Neural cell (in vitro differentiated cells): ENCODE results near the gene MINK1. TPM values are rescaled to one million over a fixed set of nuclear protein-coding genes. Genes with fewer than 3 reads are reported as not detected.

Source experiments
- H2AFZ ChIP-seq: fragments of 200-600, 300-800 bp; sonication (generic), shearing (Covaris generic); 2 replicates; pipeline ENCODE4 v1.6.0; 2014; ENCODE audit warnings: low read depth, mild to moderate bottlenecking, antibody characterized with exemption, low read length, moderate library complexity
- H3F3A ChIP-seq: fragments of 200-600 bp; shearing (Covaris generic); 2 replicates; pipeline ENCODE4 v1.6.1; 2016; ENCODE audit warnings: mild to moderate bottlenecking, moderate library complexity, mixed read lengths, antibody characterized with exemption, low read length; ENCODE audit not compliant: insufficient read depth, poor library complexity, severe bottlenecking
- H3K27ac ChIP-seq: fragments of 200-600, 300-800 bp; sonication (generic), shearing (Covaris generic); 2 replicates; pipeline ENCODE4 v1.5.1; 2014; ENCODE audit warnings: mild to moderate bottlenecking, low read length, moderate library complexity
- H3K27me3 ChIP-seq: fragments of 300-800, 200-600 bp; sonication (generic), shearing (Covaris generic); 2 replicates; pipeline ENCODE4 v1.6.0; 2014; ENCODE audit warnings: mild to moderate bottlenecking, low read depth, low read length, moderate library complexity; ENCODE audit not compliant: insufficient read depth
- H3K36me3 ChIP-seq: fragments of 300-800, 200-600 bp; sonication (generic), shearing (Covaris generic); 2 replicates; pipeline ENCODE4 v1.5.1; 2014; ENCODE audit warnings: mild to moderate bottlenecking, antibody characterized with exemption, low read length, moderate library complexity; ENCODE audit not compliant: insufficient read depth
- H3K4me2 ChIP-seq: fragments of 300-800, 200-600 bp; sonication (generic), shearing (Covaris generic); 2 replicates; pipeline ENCODE4 v1.6.0; 2014; ENCODE audit warnings: mild to moderate bottlenecking, low read length
- H3K4me3 ChIP-seq: fragments of 300-800, 200-600 bp; sonication (generic), shearing (Covaris generic); 2 replicates; pipeline ENCODE4 v1.5.1; 2014; ENCODE audit warnings: mild to moderate bottlenecking, low read length, moderate library complexity
- H3K79me2 ChIP-seq: fragments of 200-600 bp; shearing (Covaris generic); replicated peaks from 2 replicates; pipeline ENCODE4 v1.6.0; 2014; ENCODE audit warnings: mild to moderate bottlenecking, low read length, moderate library complexity; ENCODE audit not compliant: insufficient read depth
- H3K9ac ChIP-seq: fragments of 300-800, 200-600 bp; sonication (generic), shearing (Covaris generic); 2 replicates; pipeline ENCODE4 v1.6.1; 2016; ENCODE audit warnings: mild to moderate bottlenecking, low read length, mixed read lengths
- H3K9me2 ChIP-seq: fragments of 200-600 bp; shearing (Covaris generic); 2 replicates; pipeline ENCODE4 v1.6.1; 2016; ENCODE audit warnings: mild to moderate bottlenecking, low read length, mixed read lengths; ENCODE audit not compliant: insufficient read depth
- H3K9me3 ChIP-seq: fragments of 200-600, 300-800 bp; sonication (generic), shearing (Covaris generic); 2 replicates; pipeline ENCODE4 v1.6.1; 2016; ENCODE audit warnings: mild to moderate bottlenecking, mixed run types, low read length, moderate library complexity, mixed read lengths
- H4K20me1 ChIP-seq: fragments of 200-600 bp; shearing (Covaris generic); 2 replicates; pipeline ENCODE4 v1.6.1; 2016; ENCODE audit warnings: mild to moderate bottlenecking, mixed run types; ENCODE audit not compliant: insufficient read depth
- EP300 ChIP-seq: fragments of 450-650 bp; conservative IDR thresholded peaks from 2 replicates; pipeline ENCODE4 v1.6.1; 2014; ENCODE audit warnings: antibody characterized with exemption, mild to moderate bottlenecking, moderate library complexity; ENCODE audit not compliant: poor library complexity, severe bottlenecking
- EZH2 ChIP-seq: fragments of 200-600, 300-800 bp; shearing (Covaris generic), sonication (generic); IDR thresholded peaks from 2 replicates; pipeline ENCODE4 v1.6.1; 2014; ENCODE audit warnings: antibody characterized with exemption, low read length, borderline replicate concordance, mild to moderate bottlenecking; ENCODE audit not compliant: insufficient read depth, poor library complexity, severe bottlenecking
- MXI1 ChIP-seq: fragments of 450-650 bp; conservative IDR thresholded peaks from 2 replicates; pipeline ENCODE4 v1.6.1; 2014; ENCODE audit warnings: antibody characterized with exemption, mild to moderate bottlenecking; ENCODE audit not compliant: poor library complexity, severe bottlenecking
- POLR2AphosphoS5 ChIP-seq: IDR thresholded peaks from 2 replicates; pipeline ENCODE4 v1.6.1; 2012
- RAD21 ChIP-seq: fragments of 450-650 bp; conservative IDR thresholded peaks from 2 replicates; pipeline ENCODE4 v1.6.1; 2014; ENCODE audit warnings: antibody characterized with exemption, mild to moderate bottlenecking, moderate library complexity
- SMC3 ChIP-seq: fragments of 450-650 bp; conservative IDR thresholded peaks from 2 replicates; pipeline ENCODE4 v1.6.1; 2014; ENCODE audit warnings: antibody characterized with exemption, mild to moderate bottlenecking, moderate library complexity; ENCODE audit not compliant: poor library complexity
- TAF1 ChIP-seq: IDR thresholded peaks from 2 replicates; pipeline ENCODE4 v1.6.1; 2012; ENCODE audit warnings: low read depth
- polyA plus RNA-seq: library from polyadenylated mRNA; depleted of rRNA; stranded (reverse); fragments of >200 nt; gene quantifications from 2 replicates; pipeline ENCODE4 v1.2.3, GENCODE V29; 2014
- TF ChIP-seq, protein P1 (sequence below): IDR thresholded peaks from 2 replicates; pipeline ENCODE4 v1.6.1; 2012; ENCODE audit warnings: borderline replicate concordance
- TF ChIP-seq, protein P2 (sequence below): fragments of 450-650 bp; IDR thresholded peaks from 2 replicates; pipeline ENCODE4 v1.5.1; 2014; ENCODE audit warnings: antibody characterized with exemption, mild to moderate bottlenecking, moderate library complexity; ENCODE audit not compliant: poor library complexity, severe bottlenecking

Gene MINK1
- polyA plus RNA-seq, 1 donor from 2014 or later, result 38.1 TPM

DNA sequence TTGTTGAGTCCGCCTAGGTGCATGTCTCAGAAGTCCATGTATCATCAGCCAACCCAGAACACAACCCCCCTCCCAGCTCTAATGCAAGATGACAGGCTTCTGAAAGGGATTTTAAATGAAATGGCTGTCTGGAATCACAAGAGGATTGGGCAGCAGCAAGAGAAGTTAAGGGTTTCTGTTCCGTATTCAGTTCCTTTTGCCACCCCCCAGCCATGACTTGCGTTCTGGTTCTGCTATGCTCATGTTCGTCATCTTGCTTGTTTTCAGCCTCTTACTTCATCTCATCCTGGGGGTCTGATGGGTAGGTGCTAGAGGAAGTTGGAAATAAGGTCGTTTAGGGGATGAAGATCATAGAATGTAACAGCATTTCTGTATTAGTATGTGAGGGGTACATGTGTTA is 12.0 kb downstream of the MINK1 start:
- Histone ChIP-seq H3K79me2 (peaks cover 16% of the 10 kb centered on the region), H3K27me3 (no peaks in the 10 kb centered on the region), H3K27ac (no peak overlapping the region), H3F3A (no peaks in the 10 kb centered on the region), H2AFZ (no peak overlapping the region), H3K9ac (no peak overlapping the region), H3K4me3 (no peak overlapping the region), H3K36me3 (no peaks in the 10 kb centered on the region), H3K9me2 (no peaks in the 10 kb centered on the region), H3K4me2 (no peak overlapping the region), H3K9me3 (no peaks in the 10 kb centered on the region), H4K20me1 (no peaks in the 10 kb centered on the region)
- TF ChIP-seq, protein P1, sequence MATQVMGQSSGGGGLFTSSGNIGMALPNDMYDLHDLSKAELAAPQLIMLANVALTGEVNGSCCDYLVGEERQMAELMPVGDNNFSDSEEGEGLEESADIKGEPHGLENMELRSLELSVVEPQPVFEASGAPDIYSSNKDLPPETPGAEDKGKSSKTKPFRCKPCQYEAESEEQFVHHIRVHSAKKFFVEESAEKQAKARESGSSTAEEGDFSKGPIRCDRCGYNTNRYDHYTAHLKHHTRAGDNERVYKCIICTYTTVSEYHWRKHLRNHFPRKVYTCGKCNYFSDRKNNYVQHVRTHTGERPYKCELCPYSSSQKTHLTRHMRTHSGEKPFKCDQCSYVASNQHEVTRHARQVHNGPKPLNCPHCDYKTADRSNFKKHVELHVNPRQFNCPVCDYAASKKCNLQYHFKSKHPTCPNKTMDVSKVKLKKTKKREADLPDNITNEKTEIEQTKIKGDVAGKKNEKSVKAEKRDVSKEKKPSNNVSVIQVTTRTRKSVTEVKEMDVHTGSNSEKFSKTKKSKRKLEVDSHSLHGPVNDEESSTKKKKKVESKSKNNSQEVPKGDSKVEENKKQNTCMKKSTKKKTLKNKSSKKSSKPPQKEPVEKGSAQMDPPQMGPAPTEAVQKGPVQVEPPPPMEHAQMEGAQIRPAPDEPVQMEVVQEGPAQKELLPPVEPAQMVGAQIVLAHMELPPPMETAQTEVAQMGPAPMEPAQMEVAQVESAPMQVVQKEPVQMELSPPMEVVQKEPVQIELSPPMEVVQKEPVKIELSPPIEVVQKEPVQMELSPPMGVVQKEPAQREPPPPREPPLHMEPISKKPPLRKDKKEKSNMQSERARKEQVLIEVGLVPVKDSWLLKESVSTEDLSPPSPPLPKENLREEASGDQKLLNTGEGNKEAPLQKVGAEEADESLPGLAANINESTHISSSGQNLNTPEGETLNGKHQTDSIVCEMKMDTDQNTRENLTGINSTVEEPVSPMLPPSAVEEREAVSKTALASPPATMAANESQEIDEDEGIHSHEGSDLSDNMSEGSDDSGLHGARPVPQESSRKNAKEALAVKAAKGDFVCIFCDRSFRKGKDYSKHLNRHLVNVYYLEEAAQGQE, result no peak
- TF ChIP-seq TAF1, result no peak
- TF ChIP-seq SMC3, result no peak
- TF ChIP-seq EP300, result no peak
- TF ChIP-seq RAD21, result no peak
- TF ChIP-seq, protein P2, sequence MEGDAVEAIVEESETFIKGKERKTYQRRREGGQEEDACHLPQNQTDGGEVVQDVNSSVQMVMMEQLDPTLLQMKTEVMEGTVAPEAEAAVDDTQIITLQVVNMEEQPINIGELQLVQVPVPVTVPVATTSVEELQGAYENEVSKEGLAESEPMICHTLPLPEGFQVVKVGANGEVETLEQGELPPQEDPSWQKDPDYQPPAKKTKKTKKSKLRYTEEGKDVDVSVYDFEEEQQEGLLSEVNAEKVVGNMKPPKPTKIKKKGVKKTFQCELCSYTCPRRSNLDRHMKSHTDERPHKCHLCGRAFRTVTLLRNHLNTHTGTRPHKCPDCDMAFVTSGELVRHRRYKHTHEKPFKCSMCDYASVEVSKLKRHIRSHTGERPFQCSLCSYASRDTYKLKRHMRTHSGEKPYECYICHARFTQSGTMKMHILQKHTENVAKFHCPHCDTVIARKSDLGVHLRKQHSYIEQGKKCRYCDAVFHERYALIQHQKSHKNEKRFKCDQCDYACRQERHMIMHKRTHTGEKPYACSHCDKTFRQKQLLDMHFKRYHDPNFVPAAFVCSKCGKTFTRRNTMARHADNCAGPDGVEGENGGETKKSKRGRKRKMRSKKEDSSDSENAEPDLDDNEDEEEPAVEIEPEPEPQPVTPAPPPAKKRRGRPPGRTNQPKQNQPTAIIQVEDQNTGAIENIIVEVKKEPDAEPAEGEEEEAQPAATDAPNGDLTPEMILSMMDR, result no peak
- no peak for TF ChIP-seq MXI1
- no peak for TF ChIP-seq POLR2AphosphoS5
- TF ChIP-seq EZH2, result no peak

- TF ChIP-seq MXI1 (no peak), SMC3 (no peak), EP300 (no peak), POLR2AphosphoS5 (no peak)
- TF ChIP-seq, protein P2, result no peak
- Histone ChIP-seq H3K27ac (no peak overlapping the region), H2AFZ (no peak overlapping the region), H3K4me2 (no peak overlapping the region), H3K27me3 (no peaks in the 10 kb centered on the region), H3K4me3 (no peak overlapping the region), H3K79me2 (peaks cover 16% of the 10 kb centered on the region), H3F3A (no peaks in the 10 kb centered on the region), H3K9ac (no peak overlapping the region), H3K9me2 (no peaks in the 10 kb centered on the region), H4K20me1 (no peaks in the 10 kb centered on the region), H3K9me3 (no peaks in the 10 kb centered on the region), H3K36me3 (no peaks in the 10 kb centered on the region)
Observed at GRCh38 chr17:4846635-4847390, 13.7 kb downstream of the MINK1 start.
